GM20431 (cell line): ENCODE results near the gene TAF5L.
"Not testable (repeated sequence)": the region's sequence is repeated elsewhere in the genome, so short reads cannot be mapped to it uniquely, and the experiment has no call there.

Source experiments
- in situ Hi-C: fragments of 300-500 bp; cut with MseI, MboI; formaldehyde crosslinking; loops from one replicate; pipeline ENCODE4 v1.15.0; 2020; ENCODE audit warnings: low sequenced_read_pairs; ENCODE audit not compliant: unreplicated experiment

TAF5L gene

GRCh38 chr1:229643996-229644745 lies 18.2 kb upstream of the TAF5L start:
- in situ Hi-C loops, result no loop called here

- in situ Hi-C loops, result no loop called here
These were observed 17.0 kb upstream of the TAF5L start for GRCh38 chr1:229642970-229643369.

GRCh38 chr1:229642376-229642775 lies 16.5 kb upstream of the TAF5L start:
- in situ Hi-C loops, result no loop called here

GRCh38 chr1:229641306-229641705 lies 15.4 kb upstream of the TAF5L start:
- in situ Hi-C loops, result no loop called here

GRCh38 chr1:229640455-229640854 lies 14.5 kb upstream of the TAF5L start:
- in situ Hi-C loops, result no loop called here

GRCh38 chr1:229637746-229638145 lies 11.8 kb upstream of the TAF5L start:
- in situ Hi-C loops, result no loop called here

GRCh38 chr1:229636042-229636441 lies 10.1 kb upstream of the TAF5L start:
- in situ Hi-C loops, result no loop called here

- in situ Hi-C loops, result no loop called here
These were observed 6.0 kb upstream of the TAF5L start for GRCh38 chr1:229631966-229632365.

- in situ Hi-C loops, result no loop called here
These were observed 5.2 kb upstream of the TAF5L start for GRCh38 chr1:229631148-229631547.

- in situ Hi-C loops, result no loop called here
These were observed 3.3 kb upstream of the TAF5L start for GRCh38 chr1:229629261-229629660.

- in situ Hi-C loops, result no loop called here
These were observed 1.1 kb upstream of the TAF5L start for GRCh38 chr1:229627003-229627402.

- in situ Hi-C loops, result no loop called here
These were observed 629 bp downstream of the TAF5L start for GRCh38 chr1:229625071-229625914.

GRCh38 chr1:229624521-229625070 lies 1.3 kb downstream of the TAF5L start:
- in situ Hi-C loops, result no loop called here

- in situ Hi-C loops, result no loop called here
These were observed 2.1 kb downstream of the TAF5L start for GRCh38 chr1:229623838-229624237.

- in situ Hi-C loops, result no loop called here
These were observed 2.7 kb downstream of the TAF5L start for GRCh38 chr1:229623225-229623624.

- in situ Hi-C loops, result not testable (repeated sequence)
These were observed 3.2 kb downstream of the TAF5L start for GRCh38 chr1:229622641-229623120.

- in situ Hi-C loops, result no loop called here
These were observed 4.3 kb downstream of the TAF5L start for GRCh38 chr1:229621663-229622062.

- in situ Hi-C loops, result no loop called here
These were observed 5.0 kb downstream of the TAF5L start for GRCh38 chr1:229620876-229621275.

GRCh38 chr1:229619614-229620013 lies 6.3 kb downstream of the TAF5L start:
- in situ Hi-C loops, result loop anchor here (10.0 kb wide), 1 partner anchor 55 kb away; no protein-coding TSS in a partner anchor

GRCh38 chr1:229619002-229619401 lies 6.9 kb downstream of the TAF5L start:
- in situ Hi-C loops, result loop anchor here (10.0 kb wide), 1 partner anchor 54 kb away; no protein-coding TSS in a partner anchor
